Stimulated activated CD8-positive, alpha-beta memory T cell treated with anti-CD3 and anti-CD28 coated beads, Interleukin-7, amount 100 ng/mL, for 24 hours (primary cell): Measurements from ENCODE around the gene TMEM183A.

Experiments used
- DNase-seq: peaks from one replicate; pipeline ENCODE4 v3.0.0-alpha.2; 2020; ENCODE audit warnings: low read depth

The TMEM183A gene

DNA sequence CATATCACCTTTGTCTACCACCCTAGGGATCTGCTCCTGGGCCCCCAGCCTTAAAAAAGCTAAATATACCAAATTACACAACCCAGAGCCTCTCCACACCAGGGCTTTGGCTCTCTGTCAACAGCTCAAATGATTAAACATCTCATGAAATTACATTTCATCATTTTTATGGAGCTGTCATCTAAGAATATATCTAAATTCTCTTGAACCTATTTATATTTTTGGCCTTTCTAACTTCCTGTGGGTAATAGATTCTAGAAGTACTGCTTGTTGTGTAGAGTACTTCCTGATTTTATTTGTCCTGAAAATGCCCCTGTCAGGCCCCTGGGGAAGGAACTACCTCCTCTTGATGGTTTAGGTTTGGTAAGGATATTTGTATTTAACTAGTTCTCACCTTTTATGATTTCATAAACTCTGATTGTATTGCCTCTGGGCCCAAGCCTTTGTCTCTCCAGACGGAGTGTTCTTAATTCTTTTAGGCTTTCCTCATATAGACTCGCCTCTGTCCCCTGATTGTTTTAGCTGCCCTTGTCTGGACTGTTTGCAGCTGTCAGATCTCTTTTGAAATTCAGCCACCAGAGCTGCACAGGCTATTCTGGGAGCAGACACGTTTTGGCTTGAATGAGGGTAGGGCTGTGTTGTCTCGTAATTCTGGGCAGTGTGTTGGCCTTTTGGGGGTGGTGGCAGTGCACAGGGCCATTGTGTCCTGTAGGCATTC, 62.0 kb downstream of the TMEM183A start:
- no peak for DNase-seq

DNA sequence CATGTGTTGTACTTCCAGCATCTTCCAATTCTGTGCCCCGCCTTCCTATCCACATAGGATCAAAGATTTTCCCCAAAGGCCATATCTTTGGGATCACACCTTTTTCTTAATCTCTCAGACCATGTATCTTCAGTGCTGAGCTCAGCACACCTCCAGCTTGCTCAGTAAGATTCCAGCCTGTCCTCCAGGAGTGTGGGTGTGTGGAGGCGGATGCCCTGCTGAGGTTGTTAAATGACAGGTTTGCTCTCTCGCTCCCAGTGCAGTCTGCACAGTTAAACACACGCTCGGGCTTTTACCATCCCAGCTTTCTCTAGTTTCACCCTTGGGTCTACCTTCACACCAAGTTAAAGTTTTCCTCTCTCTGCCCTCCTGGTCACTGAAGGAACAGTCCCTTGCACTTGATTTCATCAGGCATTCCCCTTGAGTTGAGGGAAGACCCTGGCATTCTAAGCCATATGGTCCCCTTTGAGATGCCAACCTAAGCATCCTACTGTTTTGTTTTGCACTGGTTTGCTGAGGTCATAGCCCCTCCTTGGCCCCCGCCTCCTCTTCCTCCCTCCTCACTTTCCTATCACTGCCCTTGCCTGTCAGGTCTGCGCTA, 64.9 kb downstream of the TMEM183A start:
- DNase-seq, result no peak

DNA sequence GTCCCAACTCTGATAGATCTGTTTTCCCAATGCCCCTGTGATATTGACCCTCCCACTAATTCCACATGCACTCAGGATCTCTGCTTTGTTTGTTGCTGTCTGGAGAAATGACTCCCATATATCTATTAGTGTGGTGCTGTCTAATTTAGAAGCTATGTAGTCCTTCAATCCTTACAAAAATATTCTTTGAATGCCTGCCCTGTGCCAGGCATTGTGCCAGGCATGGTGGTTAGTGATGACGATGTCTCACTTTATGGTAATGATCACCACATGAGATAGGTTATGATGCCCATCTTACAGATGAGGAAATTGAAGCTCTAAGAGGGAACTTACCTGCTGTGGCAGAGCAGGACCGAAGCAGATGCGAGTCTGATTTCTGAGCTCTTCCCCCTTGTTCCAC, 65.7 kb downstream of the TMEM183A start:
- no peak for DNase-seq

DNA sequence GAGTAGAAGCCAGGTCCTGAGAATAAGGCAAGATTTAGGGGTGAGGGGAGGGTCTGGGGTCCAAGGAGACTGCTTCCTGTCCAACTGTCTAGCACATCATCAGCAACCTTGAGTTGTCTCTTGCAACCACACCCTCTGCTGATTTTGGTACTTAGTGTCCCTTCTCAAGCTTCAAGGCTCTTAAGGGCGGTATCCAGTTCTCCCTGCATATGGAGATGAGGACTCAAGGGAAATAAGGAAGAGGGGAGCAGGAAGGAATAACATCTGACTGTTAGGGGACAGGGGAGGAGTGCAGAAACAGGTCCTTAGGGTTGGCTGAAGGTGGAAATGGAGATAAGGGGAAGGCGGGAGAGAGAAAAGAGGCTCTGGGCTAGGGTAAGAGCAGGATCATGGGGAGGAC, 66.3 kb downstream of the TMEM183A start:
- DNase-seq, result no peak
